Measurements from ENCODE around the gene PKIG. TPM values are rescaled to one million over a fixed set of nuclear protein-coding genes. Genes with fewer than 3 reads are reported as not detected.

The PKIG gene
- total and polyA plus RNA-seq, 2 of the 8 experiments (the other 6 are each of a cell fraction or from before 2014, with no cell fraction given): 26.7 to 34.3 TPM

- FAIRE-seq: no peak
Measured at GRCh38 chr20:44601236-44601671, 18.9 kb downstream of the PKIG start.

More at GRCh38 chr20:44601236-44601671, 18.9 kb downstream of the PKIG start:
- Histone ChIP-seq H3K4me2 (ENCODE audit: insufficient read depth in 1 of 2, low read depth in 2 of 2, low read length in 2 of 2) (no peak overlapping the region), H3K4me3 (ENCODE audit: extremely low read depth in 1 of 4, insufficient read depth in 2 of 4, low read depth in 3 of 4, low read length in 4 of 4) (no peak overlapping the region), H4K5ac (ENCODE audit: insufficient read length, low read depth, low read length) (no peak overlapping the region), H2AFZ (ENCODE audit: low read length) (no peak overlapping the region), H3K56ac (replicated peaks; ENCODE audit: insufficient read length, low read depth, low read length) (no peak overlapping the region), H4K91ac (replicated peaks; ENCODE audit: insufficient read length, low read length) (no peak overlapping the region), H3K14ac (ENCODE audit: insufficient read length) (no peak overlapping the region), H3K79me2 (ENCODE audit: control insufficient read depth in 1 of 2, insufficient read depth in 2 of 2, low read length in 2 of 2) (no peaks in the 10 kb centered on the region), H3K27ac (ENCODE audit: low read depth, low read length) (no peak overlapping the region), H3K18ac (ENCODE audit: extremely low read depth, low read length) (no peak overlapping the region), H3K23me2 (ENCODE audit: low read depth, low read length) (no peaks in the 10 kb centered on the region), H2AK5ac (ENCODE audit: low read depth, low read length) (no peak overlapping the region), H3K9me3 (ENCODE audit: insufficient read depth in 2 of 2, low read depth in 1 of 2, low read length in 1 of 2) (no peaks in the 10 kb centered on the region), H3K4ac (replicated peaks; ENCODE audit: insufficient read length, low read depth, low read length) (no peak overlapping the region), H2BK12ac (ENCODE audit: low read depth, low read length) (no peak overlapping the region), H3K4me1 (replicated peaks in 1 of 4; ENCODE audit: control insufficient read depth in 3 of 4, insufficient read depth in 4 of 4, low read length in 3 of 4) (peaks cover 10 to 17% (median 14%) of the 10 kb centered on the region in 4 experiments), H2BK120ac (replicated peaks; ENCODE audit: low read depth, low read length) (no peak overlapping the region), H4K20me1 (replicated peaks in 1 of 2; ENCODE audit: control insufficient read depth in 1 of 2, insufficient read depth in 2 of 2, low read length in 2 of 2) (no peaks in the 10 kb centered on the region), H2BK5ac (ENCODE audit: low read depth, low read length) (no peak overlapping the region), H3K79me1 (ENCODE audit: low read depth, low read length) (no peaks in the 10 kb centered on the region), H3K27me3 (replicated peaks in 1 of 4; ENCODE audit: control insufficient read depth in 3 of 4, extremely low read depth in 1 of 4, insufficient read depth in 3 of 4, low read length in 3 of 4) (no peaks in the 10 kb centered on the region; a peak in 1 of 7 replicates), H2BK20ac (ENCODE audit: low read length) (no peak overlapping the region), H2BK15ac (ENCODE audit: low read length) (no peak overlapping the region), H4K8ac (ENCODE audit: extremely low read depth, insufficient read depth, low read length) (peak overlapping the region; percentile 28; the same call in 1 of the 2 replicates), H3K9ac (replicated peaks in 1 of 4; ENCODE audit: extremely low read depth in 1 of 4, low read depth in 3 of 4, low read length in 3 of 4) (no peak overlapping the region), H3K23ac (ENCODE audit: insufficient read length) (no peak overlapping the region), H3K36me3 (ENCODE audit: control insufficient read depth in 2 of 4, insufficient read depth in 4 of 4, low read length in 3 of 4) (no peaks in the 10 kb centered on the region)
- TF ChIP-seq TBP (IDR thresholded peaks at IDR 0.05; ENCODE audit: low read depth, low read length): no peak
- no peak for TF ChIP-seq MAFK (IDR thresholded peaks at IDR 0.05; ENCODE audit: low read depth, low read length)
- no peak for TF ChIP-seq EP300 (IDR thresholded peaks at IDR 0.05; ENCODE audit: borderline replicate concordance in 1 of 2, low read depth in 2 of 2, low read length in 2 of 2)
- TF ChIP-seq USF2 (IDR thresholded peaks at IDR 0.05; ENCODE audit: low read length): no peak
- TF ChIP-seq EGR1 (IDR thresholded peaks at IDR 0.05; ENCODE audit: borderline replicate concordance, low read depth, low read length): no peak
- TF ChIP-seq CHD1 (IDR thresholded peaks at IDR 0.05; ENCODE audit: low read depth, low read length): no peak
- TF ChIP-seq RAD21 (IDR thresholded peaks at IDR 0.05 in 1 of 2, conservative IDR thresholded peaks at IDR 0.05 in 1 of 2; ENCODE audit: low read depth in 2 of 2, low read length in 2 of 2): no peak
- no peak for TF ChIP-seq CEBPB (IDR thresholded peaks at IDR 0.05; ENCODE audit: low read depth, low read length)
- TF ChIP-seq CHD2 (IDR thresholded peaks at IDR 0.05; ENCODE audit: low read length): no peak
- TF ChIP-seq, protein P1, sequence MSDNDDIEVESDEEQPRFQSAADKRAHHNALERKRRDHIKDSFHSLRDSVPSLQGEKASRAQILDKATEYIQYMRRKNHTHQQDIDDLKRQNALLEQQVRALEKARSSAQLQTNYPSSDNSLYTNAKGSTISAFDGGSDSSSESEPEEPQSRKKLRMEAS (IDR thresholded peaks at IDR 0.05): no peak
- ChIA-PET POLR2A (ENCODE audit: partially characterized antibody) (no interaction called here), CTCF (ENCODE audit: partially characterized antibody) (interaction anchor here (0.9 to 3.3 kb wide), 7 partner anchors 9 to 383 kb away, joined by 3 to 17 read pairs (median 4); no protein-coding TSS in a partner anchor)
- WGBS, 2 experiments (ENCODE audit: extremely low coverage in 1 of 2, insufficient coverage in 1 of 2, insufficient read length in 1 of 2, insufficient replicate concordance in 2 of 2, low coverage in 1 of 2, low lambda C conversion rate in 2 of 2, missing lambda C conversion rate in 1 of 2): 79% methylated on average over 7 of the region's 7 CpGs; no CpG with 5 or more reads in 1 of the 2 experiments
- DNase-seq (ENCODE audit: low read depth in 1 of 2, low spot score in 2 of 2): no peak
